ENCODE data around the gene ATP11A. TPM values are rescaled to one million over a fixed set of nuclear protein-coding genes. Genes with fewer than 3 reads are reported as not detected.

ATP11A gene
- total and polyA plus RNA-seq, 2 experiments from 2014 or later: 28.7 to 30.8 TPM

GRCh38 chr13:112747256-112747655, 57.4 kb downstream of the ATP11A start:
- Histone ChIP-seq H4K20me1 (ENCODE audit: insufficient read depth, poor library complexity, severe bottlenecking) (peaks cover 34% of the 10 kb centered on the region), H3K9me3 (ENCODE audit: low read depth) (no peaks in the 10 kb centered on the region), H3K4me1 (ENCODE audit: insufficient read depth) (no peaks in the 10 kb centered on the region), H3K27ac (no peak overlapping the region), H3K4me2 (no peak overlapping the region), H3K9me2 (replicated peaks; ENCODE audit: insufficient read depth) (no peaks in the 10 kb centered on the region), H3K36me3 (replicated peaks; ENCODE audit: insufficient read depth, low read depth) (no peaks in the 10 kb centered on the region), H2AFZ (no peak overlapping the region), H3K4me3 (no peak overlapping the region), H3K27me3 (no peaks in the 10 kb centered on the region), H3K79me2 (peaks cover 86% of the 10 kb centered on the region)
- 88% methylated on average over 9 of the region's 9 CpGs for WGBS (ENCODE audit: low lambda C conversion rate, missing lambda C conversion rate)
- no peak for TF ChIP-seq CTCF (IDR thresholded peaks at IDR 0.05; ENCODE audit: poor library complexity)
- TF ChIP-seq EZH2 (IDR thresholded peaks at IDR 0.05; ENCODE audit: borderline replicate concordance): no peak
- no peak for DNase-seq (ENCODE audit: low spot score)

GRCh38 chr13:112748947-112749735, 59.3 kb downstream of the ATP11A start:
- Histone ChIP-seq H3K9me3 (ENCODE audit: low read depth) (no peaks in the 10 kb centered on the region), H3K36me3 (replicated peaks; ENCODE audit: insufficient read depth, low read depth) (no peaks in the 10 kb centered on the region), H3K79me2 (peaks cover 86% of the 10 kb centered on the region), H3K27ac (no peak overlapping the region), H3K9me2 (replicated peaks; ENCODE audit: insufficient read depth) (no peaks in the 10 kb centered on the region), H2AFZ (no peak overlapping the region), H3K4me3 (no peak overlapping the region), H4K20me1 (ENCODE audit: insufficient read depth, poor library complexity, severe bottlenecking) (peaks cover 26% of the 10 kb centered on the region), H3K4me2 (no peak overlapping the region), H3K4me1 (ENCODE audit: insufficient read depth) (no peaks in the 10 kb centered on the region), H3K27me3 (no peaks in the 10 kb centered on the region)
- no peak for TF ChIP-seq CTCF (IDR thresholded peaks at IDR 0.05; ENCODE audit: poor library complexity)
- WGBS (ENCODE audit: low lambda C conversion rate, missing lambda C conversion rate): 87% methylated on average over 18 of the region's 18 CpGs
- DNase-seq (ENCODE audit: low spot score): no peak

- H3K9me2 ChIP-seq (replicated peaks; ENCODE audit: insufficient read depth): no peaks in the 10 kb centered on the region
- TF ChIP-seq EZH2 (IDR thresholded peaks at IDR 0.05; ENCODE audit: borderline replicate concordance): no peak
- TF ChIP-seq CTCF (IDR thresholded peaks at IDR 0.05; ENCODE audit: poor library complexity): no peak
- TF ChIP-seq EZH2phosphoT487 (IDR thresholded peaks at IDR 0.05; ENCODE audit: low read depth, severe bottlenecking, unreplicated experiment): no peak
- no peak overlapping the region for H3K27ac ChIP-seq
- H3K79me2 ChIP-seq: peaks cover 83% of the 10 kb centered on the region
- 93% methylated on average over 10 of the region's 10 CpGs for WGBS (ENCODE audit: low lambda C conversion rate, missing lambda C conversion rate)
- no peaks in the 10 kb centered on the region for H3K4me1 ChIP-seq (ENCODE audit: insufficient read depth)
- H4K20me1 ChIP-seq (ENCODE audit: insufficient read depth, poor library complexity, severe bottlenecking): peaks cover 23% of the 10 kb centered on the region
- H2AFZ ChIP-seq: no peak overlapping the region
- H3K36me3 ChIP-seq (replicated peaks; ENCODE audit: insufficient read depth, low read depth): no peaks in the 10 kb centered on the region
- no peak overlapping the region for H3K4me3 ChIP-seq
- no peaks in the 10 kb centered on the region for H3K9me3 ChIP-seq (ENCODE audit: low read depth)
- no peak for DNase-seq (ENCODE audit: low spot score)
- H3K27me3 ChIP-seq: no peaks in the 10 kb centered on the region
- H3K4me2 ChIP-seq: no peak overlapping the region
These were observed 60.7 kb downstream of the ATP11A start for GRCh38 chr13:112750570-112750969.
